Stimulated activated effector memory CD8-positive, alpha-beta T cell treated with anti-CD3 and anti-CD28 coated beads, Interleukin-12 subunit alpha, Interleukin-12 subunit beta, amount 100 ng/mL, for 72 hours (primary cell): ENCODE measurements around the gene GALNT7.

Source experiments
- ATAC-seq: fragments of 150-1000 bp; cut with Tn5 transposase; 2 replicates; pipeline ENCODE4 v1.10.0; 2021
- DNase-seq, 2 donors: peaks; one replicate each; pipeline ENCODE4 v3.0.0; 2021 to 2022; ENCODE audit warnings: low spot score in 2 of 2
- H3K27ac Mint-ChIP-seq: one replicate; pipeline ENCODE4 v1.8.0; 2022; ENCODE audit warnings: mild to moderate bottlenecking, mixed read lengths
- H3K36me3 Mint-ChIP-seq: one replicate; pipeline ENCODE4 v1.8.0; 2022; ENCODE audit warnings: mild to moderate bottlenecking, mixed read lengths
- H3K4me1 Mint-ChIP-seq: one replicate; pipeline ENCODE4 v1.8.0; 2022; ENCODE audit warnings: mixed read lengths
- H3K4me3 Mint-ChIP-seq: one replicate; pipeline ENCODE4 v1.8.0; 2022; ENCODE audit warnings: mild to moderate bottlenecking, mixed read lengths
- H3K9me3 Mint-ChIP-seq: one replicate; pipeline ENCODE4 v1.8.0; 2022; ENCODE audit warnings: mixed read lengths

GALNT7 gene

GRCh38 chr4:173151496-173151895 lies 17.1 kb upstream of the GALNT7 start:
- Mint-ChIP-seq H3K4me1 (no peaks in the 10 kb centered on the region), H3K4me3 (no peak overlapping the region), H3K27ac (no peak overlapping the region), H3K36me3 (no peaks in the 10 kb centered on the region), H3K9me3 (no peaks in the 10 kb centered on the region)
- DNase-seq (no peak), ATAC-seq (no peak)

- DNase-seq (no peak), ATAC-seq (no peak)
- no peaks in the 10 kb centered on the region for H3K36me3 Mint-ChIP-seq
- no peaks in the 10 kb centered on the region for H3K4me1 Mint-ChIP-seq
- no peaks in the 10 kb centered on the region for H3K9me3 Mint-ChIP-seq
- no peak overlapping the region for H3K4me3 Mint-ChIP-seq
- no peak overlapping the region for H3K27ac Mint-ChIP-seq
Observed at GRCh38 chr4:173152104-173152503, 16.5 kb upstream of the GALNT7 start.

GRCh38 chr4:173153445-173153844 lies 15.2 kb upstream of the GALNT7 start:
- DNase-seq (no peak), ATAC-seq (no peak)
- Mint-ChIP-seq H3K9me3 (no peaks in the 10 kb centered on the region), H3K4me3 (no peak overlapping the region), H3K36me3 (no peaks in the 10 kb centered on the region), H3K27ac (no peak overlapping the region), H3K4me1 (no peaks in the 10 kb centered on the region)

GRCh38 chr4:173159791-173160190 lies 8.8 kb upstream of the GALNT7 start:
- no peak overlapping the region for H3K4me3 Mint-ChIP-seq
- no peaks in the 10 kb centered on the region for H3K9me3 Mint-ChIP-seq
- DNase-seq (no peak), ATAC-seq (no peak)
- H3K4me1 Mint-ChIP-seq: no peaks in the 10 kb centered on the region
- H3K36me3 Mint-ChIP-seq: no peaks in the 10 kb centered on the region
- H3K27ac Mint-ChIP-seq: no peak overlapping the region

GRCh38 chr4:173160871-173161270 lies 7.7 kb upstream of the GALNT7 start:
- Mint-ChIP-seq H3K9me3 (no peaks in the 10 kb centered on the region), H3K27ac (no peak overlapping the region), H3K36me3 (no peaks in the 10 kb centered on the region), H3K4me1 (no peaks in the 10 kb centered on the region), H3K4me3 (no peak overlapping the region)
- no peak for DNase-seq
- no peak for ATAC-seq

GRCh38 chr4:173161311-173161710 lies 7.3 kb upstream of the GALNT7 start:
- H3K9me3 Mint-ChIP-seq: no peaks in the 10 kb centered on the region
- H3K4me3 Mint-ChIP-seq: no peak overlapping the region
- H3K36me3 Mint-ChIP-seq: no peaks in the 10 kb centered on the region
- H3K27ac Mint-ChIP-seq: no peak overlapping the region
- ATAC-seq (no peak), DNase-seq (no peak)
- H3K4me1 Mint-ChIP-seq: no peaks in the 10 kb centered on the region

- H3K27ac Mint-ChIP-seq: no peak overlapping the region
- H3K36me3 Mint-ChIP-seq: peaks cover 8% of the 10 kb centered on the region
- H3K4me3 Mint-ChIP-seq: no peak overlapping the region
- no peak for DNase-seq
- H3K9me3 Mint-ChIP-seq: no peaks in the 10 kb centered on the region
- ATAC-seq: no peak
- H3K4me1 Mint-ChIP-seq: peaks cover 26% of the 10 kb centered on the region
Observed at GRCh38 chr4:173165706-173166105, 2.9 kb upstream of the GALNT7 start.

- no peak overlapping the region for H3K27ac Mint-ChIP-seq
- no peaks in the 10 kb centered on the region for H3K9me3 Mint-ChIP-seq
- no peak overlapping the region for H3K4me3 Mint-ChIP-seq
- H3K4me1 Mint-ChIP-seq: peaks cover 33% of the 10 kb centered on the region
- H3K36me3 Mint-ChIP-seq: peaks cover 8% of the 10 kb centered on the region
- no peak for DNase-seq
- ATAC-seq: no peak
Observed at GRCh38 chr4:173166491-173166890, 2.1 kb upstream of the GALNT7 start.

- no peaks in the 10 kb centered on the region for H3K9me3 Mint-ChIP-seq
- peaks cover 44% of the 10 kb centered on the region for H3K4me1 Mint-ChIP-seq
- DNase-seq (no peak), ATAC-seq (no peak)
- peak overlapping the region; percentile 92 for H3K27ac Mint-ChIP-seq
- peaks cover 8% of the 10 kb centered on the region for H3K36me3 Mint-ChIP-seq
- H3K4me3 Mint-ChIP-seq: peak overlapping the region; percentile 94
Observed at GRCh38 chr4:173167758-173168395, 734 bp upstream of the GALNT7 start.

- H3K36me3 Mint-ChIP-seq: peaks cover 8% of the 10 kb centered on the region
- H3K4me1 Mint-ChIP-seq: peaks cover 46% of the 10 kb centered on the region
- H3K27ac Mint-ChIP-seq: no peak overlapping the region
- DNase-seq: no peak
- no peak for ATAC-seq
- H3K4me3 Mint-ChIP-seq: peak overlapping the region; percentile 94
- no peaks in the 10 kb centered on the region for H3K9me3 Mint-ChIP-seq
Observed at GRCh38 chr4:173169178-173169427, 492 bp downstream of the GALNT7 start.

- DNase-seq (peak; percentile 60 to 84), ATAC-seq (peak; percentile 76)
- Mint-ChIP-seq H3K9me3 (no peaks in the 10 kb centered on the region), H3K4me1 (peaks cover 46% of the 10 kb centered on the region), H3K4me3 (peak overlapping the region; percentile 73), H3K27ac (peak overlapping the region; percentile 81), H3K36me3 (peaks cover 8% of the 10 kb centered on the region)
Observed at GRCh38 chr4:173169428-173170181, 994 bp downstream of the GALNT7 start.

GRCh38 chr4:173170182-173170778 lies 1.7 kb downstream of the GALNT7 start:
- ATAC-seq (no peak), DNase-seq (no peak)
- H3K4me3 Mint-ChIP-seq: peak overlapping the region; percentile 73
- peaks cover 46% of the 10 kb centered on the region for H3K4me1 Mint-ChIP-seq
- H3K27ac Mint-ChIP-seq: peak overlapping the region; percentile 81
- peaks cover 8% of the 10 kb centered on the region for H3K36me3 Mint-ChIP-seq
- H3K9me3 Mint-ChIP-seq: no peaks in the 10 kb centered on the region

- peaks cover 8% of the 10 kb centered on the region for H3K36me3 Mint-ChIP-seq
- no peak for DNase-seq
- no peak overlapping the region for H3K27ac Mint-ChIP-seq
- ATAC-seq: no peak
- peaks cover 54% of the 10 kb centered on the region for H3K4me1 Mint-ChIP-seq
- H3K4me3 Mint-ChIP-seq: peak overlapping the region; percentile 73
- H3K9me3 Mint-ChIP-seq: no peaks in the 10 kb centered on the region
Observed at GRCh38 chr4:173171098-173171497, 2.5 kb downstream of the GALNT7 start.

GRCh38 chr4:173171987-173172386 lies 3.4 kb downstream of the GALNT7 start:
- Mint-ChIP-seq H3K4me3 (no peak overlapping the region), H3K36me3 (peaks cover 8% of the 10 kb centered on the region), H3K4me1 (peaks cover 55% of the 10 kb centered on the region), H3K27ac (no peak overlapping the region), H3K9me3 (no peaks in the 10 kb centered on the region)
- ATAC-seq (no peak), DNase-seq (no peak)

GRCh38 chr4:173174184-173174583 lies 5.6 kb downstream of the GALNT7 start:
- Mint-ChIP-seq H3K27ac (no peak overlapping the region), H3K4me1 (peaks cover 48% of the 10 kb centered on the region), H3K36me3 (no peaks in the 10 kb centered on the region), H3K4me3 (no peak overlapping the region), H3K9me3 (no peaks in the 10 kb centered on the region)
- DNase-seq: no peak
- ATAC-seq: no peak

- H3K27ac Mint-ChIP-seq: no peak overlapping the region
- H3K9me3 Mint-ChIP-seq: no peaks in the 10 kb centered on the region
- peaks cover 48% of the 10 kb centered on the region for H3K4me1 Mint-ChIP-seq
- H3K36me3 Mint-ChIP-seq: no peaks in the 10 kb centered on the region
- DNase-seq (no peak), ATAC-seq (no peak)
- H3K4me3 Mint-ChIP-seq: no peak overlapping the region
Observed at GRCh38 chr4:173174594-173175012, 6.0 kb downstream of the GALNT7 start.
